Esophagus muscularis mucosa (tissue), 3 donors: ENCODE results near the gene UBE2V1.

Experiments
- EP300 ChIP-seq: sonication (generic); formaldehyde crosslinking; IDR thresholded peaks from one replicate; pipeline ENCODE4 v1.6.1; 2017; ENCODE audit warnings: antibody characterized with exemption
- POLR2A ChIP-seq: fragments of 450-650 bp; IDR thresholded peaks from one replicate; pipeline ENCODE4 v1.6.1; 2017; ENCODE audit warnings: antibody characterized with exemption, moderate library complexity, mild to moderate bottlenecking, low read depth
- POLR2AphosphoS5 ChIP-seq, 2 donors: sonication (generic); formaldehyde crosslinking; IDR thresholded peaks; one replicate each; pipeline ENCODE4 v1.6.1; 2017; ENCODE audit warnings: antibody characterized with exemption in 2 of 2

DNA sequence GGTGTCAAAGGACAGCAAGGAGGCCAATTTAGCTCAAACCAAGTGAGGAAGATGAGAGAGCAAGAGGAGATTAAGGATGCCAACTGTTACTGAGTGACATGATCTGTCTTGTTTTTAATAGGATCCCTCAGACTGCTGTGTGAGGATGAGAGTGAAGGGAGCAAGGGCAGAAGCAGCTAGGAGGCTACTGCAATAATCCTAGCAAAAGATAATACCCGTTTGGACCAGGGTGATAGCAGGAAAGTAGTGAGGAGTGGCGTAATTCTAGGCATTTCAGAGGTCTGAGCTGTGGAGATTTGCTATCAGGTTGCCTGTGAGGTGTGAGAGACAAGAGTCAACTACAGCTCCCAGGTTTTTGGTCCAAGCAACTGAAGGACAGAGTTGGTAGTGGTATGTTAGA is 14.7 kb downstream of the UBE2V1 start:
- TF ChIP-seq POLR2A (no peak), EP300 (no peak), POLR2AphosphoS5 (IDR thresholded peaks at IDR 0.05) (no peak)
